ENCODE measurements around the gene TNXB.

DNA sequence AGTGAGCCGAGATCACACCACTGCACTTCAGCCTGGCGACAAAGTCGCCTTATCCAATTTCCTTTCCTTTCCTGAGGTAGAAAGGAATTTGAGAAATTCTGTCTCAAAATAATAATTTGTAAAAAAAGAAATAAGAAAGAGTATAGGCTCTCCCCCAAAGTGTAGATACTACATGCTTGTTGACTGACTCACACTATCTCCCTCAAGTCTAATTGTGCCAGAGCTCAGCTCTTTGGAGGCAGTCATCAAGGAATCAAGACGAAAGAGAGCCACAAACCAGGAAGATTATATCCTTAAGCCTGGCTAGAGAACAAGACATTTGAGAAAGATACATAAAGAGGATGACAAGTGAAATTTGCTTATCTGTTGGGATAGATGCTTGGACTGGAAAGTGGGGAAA, 24.6 kb upstream of the TNXB start:
- TF ChIP-seq, protein P1, sequence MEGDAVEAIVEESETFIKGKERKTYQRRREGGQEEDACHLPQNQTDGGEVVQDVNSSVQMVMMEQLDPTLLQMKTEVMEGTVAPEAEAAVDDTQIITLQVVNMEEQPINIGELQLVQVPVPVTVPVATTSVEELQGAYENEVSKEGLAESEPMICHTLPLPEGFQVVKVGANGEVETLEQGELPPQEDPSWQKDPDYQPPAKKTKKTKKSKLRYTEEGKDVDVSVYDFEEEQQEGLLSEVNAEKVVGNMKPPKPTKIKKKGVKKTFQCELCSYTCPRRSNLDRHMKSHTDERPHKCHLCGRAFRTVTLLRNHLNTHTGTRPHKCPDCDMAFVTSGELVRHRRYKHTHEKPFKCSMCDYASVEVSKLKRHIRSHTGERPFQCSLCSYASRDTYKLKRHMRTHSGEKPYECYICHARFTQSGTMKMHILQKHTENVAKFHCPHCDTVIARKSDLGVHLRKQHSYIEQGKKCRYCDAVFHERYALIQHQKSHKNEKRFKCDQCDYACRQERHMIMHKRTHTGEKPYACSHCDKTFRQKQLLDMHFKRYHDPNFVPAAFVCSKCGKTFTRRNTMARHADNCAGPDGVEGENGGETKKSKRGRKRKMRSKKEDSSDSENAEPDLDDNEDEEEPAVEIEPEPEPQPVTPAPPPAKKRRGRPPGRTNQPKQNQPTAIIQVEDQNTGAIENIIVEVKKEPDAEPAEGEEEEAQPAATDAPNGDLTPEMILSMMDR (conservative IDR thresholded peaks at IDR 0.05; ENCODE audit: low read depth in 2 of 2): no peak
- TF ChIP-seq JUNB (IDR thresholded peaks at IDR 0.05; ENCODE audit: unreplicated experiment): no peak
- no peak for TF ChIP-seq CREB1 (CRISPR knock-in tag; IDR thresholded peaks at IDR 0.05; ENCODE audit: low read depth)
- TF ChIP-seq, protein P2, sequence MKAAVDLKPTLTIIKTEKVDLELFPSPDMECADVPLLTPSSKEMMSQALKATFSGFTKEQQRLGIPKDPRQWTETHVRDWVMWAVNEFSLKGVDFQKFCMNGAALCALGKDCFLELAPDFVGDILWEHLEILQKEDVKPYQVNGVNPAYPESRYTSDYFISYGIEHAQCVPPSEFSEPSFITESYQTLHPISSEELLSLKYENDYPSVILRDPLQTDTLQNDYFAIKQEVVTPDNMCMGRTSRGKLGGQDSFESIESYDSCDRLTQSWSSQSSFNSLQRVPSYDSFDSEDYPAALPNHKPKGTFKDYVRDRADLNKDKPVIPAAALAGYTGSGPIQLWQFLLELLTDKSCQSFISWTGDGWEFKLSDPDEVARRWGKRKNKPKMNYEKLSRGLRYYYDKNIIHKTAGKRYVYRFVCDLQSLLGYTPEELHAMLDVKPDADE (IDR thresholded peaks at IDR 0.05): no peak
- TF ChIP-seq EZH2 (IDR thresholded peaks at IDR 0.05; ENCODE audit: low read depth, unreplicated experiment): no peak
- TF ChIP-seq, protein P3, sequence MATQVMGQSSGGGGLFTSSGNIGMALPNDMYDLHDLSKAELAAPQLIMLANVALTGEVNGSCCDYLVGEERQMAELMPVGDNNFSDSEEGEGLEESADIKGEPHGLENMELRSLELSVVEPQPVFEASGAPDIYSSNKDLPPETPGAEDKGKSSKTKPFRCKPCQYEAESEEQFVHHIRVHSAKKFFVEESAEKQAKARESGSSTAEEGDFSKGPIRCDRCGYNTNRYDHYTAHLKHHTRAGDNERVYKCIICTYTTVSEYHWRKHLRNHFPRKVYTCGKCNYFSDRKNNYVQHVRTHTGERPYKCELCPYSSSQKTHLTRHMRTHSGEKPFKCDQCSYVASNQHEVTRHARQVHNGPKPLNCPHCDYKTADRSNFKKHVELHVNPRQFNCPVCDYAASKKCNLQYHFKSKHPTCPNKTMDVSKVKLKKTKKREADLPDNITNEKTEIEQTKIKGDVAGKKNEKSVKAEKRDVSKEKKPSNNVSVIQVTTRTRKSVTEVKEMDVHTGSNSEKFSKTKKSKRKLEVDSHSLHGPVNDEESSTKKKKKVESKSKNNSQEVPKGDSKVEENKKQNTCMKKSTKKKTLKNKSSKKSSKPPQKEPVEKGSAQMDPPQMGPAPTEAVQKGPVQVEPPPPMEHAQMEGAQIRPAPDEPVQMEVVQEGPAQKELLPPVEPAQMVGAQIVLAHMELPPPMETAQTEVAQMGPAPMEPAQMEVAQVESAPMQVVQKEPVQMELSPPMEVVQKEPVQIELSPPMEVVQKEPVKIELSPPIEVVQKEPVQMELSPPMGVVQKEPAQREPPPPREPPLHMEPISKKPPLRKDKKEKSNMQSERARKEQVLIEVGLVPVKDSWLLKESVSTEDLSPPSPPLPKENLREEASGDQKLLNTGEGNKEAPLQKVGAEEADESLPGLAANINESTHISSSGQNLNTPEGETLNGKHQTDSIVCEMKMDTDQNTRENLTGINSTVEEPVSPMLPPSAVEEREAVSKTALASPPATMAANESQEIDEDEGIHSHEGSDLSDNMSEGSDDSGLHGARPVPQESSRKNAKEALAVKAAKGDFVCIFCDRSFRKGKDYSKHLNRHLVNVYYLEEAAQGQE (IDR thresholded peaks at IDR 0.05; ENCODE audit: unreplicated experiment): no peak
- no peak for TF ChIP-seq ZNF114 (CRISPR knock-in tag; IDR thresholded peaks at IDR 0.05)
- TF ChIP-seq POLR2AphosphoS5 (IDR thresholded peaks at IDR 0.05; ENCODE audit: low read depth): no peak
- TF ChIP-seq STAT1 (IDR thresholded peaks at IDR 0.05; ENCODE audit: unreplicated experiment): no peak
- TF ChIP-seq ZNF331 (CRISPR knock-in tag; IDR thresholded peaks at IDR 0.05; ENCODE audit: low read depth): no peak
- no peak for TF ChIP-seq EZH2phosphoT487 (IDR thresholded peaks at IDR 0.05; ENCODE audit: unreplicated experiment)
